Lower leg skin (tissue), 4 donors: ENCODE results near the gene GRIN2A. TPM values are rescaled to one million over a fixed set of nuclear protein-coding genes. Genes with fewer than 3 reads are reported as not detected.

Experiments
- DNase-seq, 2 donors: peaks; one replicate each; pipeline ENCODE4 v3.0.0-alpha.2; 2019; ENCODE audit warnings: low spot score in 2 of 2
- H3K4me3 ChIP-seq: fragments of 200-600 bp; sonication (generic); 2 replicates; pipeline ENCODE4 v1.5.1; 2017; ENCODE audit warnings: mild to moderate bottlenecking, low read depth; ENCODE audit not compliant: poor library complexity, severe bottlenecking
- CTCF ChIP-seq, 3 donors: fragments of 450-650 bp; IDR thresholded peaks; one replicate each; pipeline ENCODE4 v1.5.1; 2016; ENCODE audit warnings: antibody characterized with exemption in 3 of 3, mild to moderate bottlenecking in 3 of 3, moderate library complexity in 2 of 3
- POLR2A ChIP-seq, 2 donors: fragments of 450-650 bp; IDR thresholded peaks; one replicate each; pipeline ENCODE4 v1.6.1; 2016 to 2017; ENCODE audit warnings: antibody characterized with exemption in 2 of 2, mild to moderate bottlenecking in 1 of 2, moderate library complexity in 1 of 2
- WGBS, 2 donors: methylation state at CpG; one replicate each; pipeline ENCODE4 v1.1.5; 2018; 5-methylcytosine and 5-hydroxymethylcytosine counted together
- intact Hi-C: fragments of 100-400 bp; cut with DNase I; formaldehyde crosslinking; loops from one replicate; pipeline ENCODE4 v1.15.0; 2023; ENCODE audit warnings: low total_unique reads
- total RNA-seq, 4 donors: library from RNA; depleted of rRNA; stranded (reverse); fragments of >200 nt; gene quantifications; one replicate each; pipeline ENCODE4 v1.1.0, GENCODE V29; 2016

Gene GRIN2A
- total RNA-seq, 4 donors from 2014 or later: 0.30 to 1.7 (median 0.73) TPM

GRCh38 chr16:9738690-9739089, 443.5 kb downstream of the GRIN2A start:
- intact Hi-C loops: no loop called here
- DNase-seq: no peak
- 78 to 91% methylated on average over 6 of the region's 6 CpGs for WGBS, 2 donors

GRCh38 chr16:9736547-9736946, 445.7 kb downstream of the GRIN2A start:
- WGBS, 2 donors: 63 to 70% methylated on average over 5 of the region's 5 CpGs
- H3K4me3 ChIP-seq: no peak overlapping the region
- no peak for DNase-seq
- TF ChIP-seq CTCF (IDR thresholded peaks at IDR 0.05) (no peak), POLR2A (IDR thresholded peaks at IDR 0.05) (no peak)
- intact Hi-C loops: no loop called here

More at GRCh38 chr16:9738690-9739089, 443.5 kb downstream of the GRIN2A start:
- TF ChIP-seq CTCF (IDR thresholded peaks at IDR 0.05): no peak
- TF ChIP-seq POLR2A (IDR thresholded peaks at IDR 0.05): no peak
- no peak overlapping the region for H3K4me3 ChIP-seq

- no peak overlapping the region for H3K4me3 ChIP-seq
- no peak for DNase-seq
- TF ChIP-seq CTCF (IDR thresholded peaks at IDR 0.05) (no peak), POLR2A (IDR thresholded peaks at IDR 0.05) (no peak)
- intact Hi-C loops: no loop called here
Observed at GRCh38 chr16:9723136-9723535, 459.1 kb downstream of the GRIN2A start.

GRCh38 chr16:9713907-9714306, 468.3 kb downstream of the GRIN2A start:
- no peak overlapping the region for H3K4me3 ChIP-seq
- TF ChIP-seq CTCF (IDR thresholded peaks at IDR 0.05) (no peak), POLR2A (IDR thresholded peaks at IDR 0.05) (no peak)
- WGBS, 2 donors: 72 to 75% methylated on average over 6 of the region's 6 CpGs
- intact Hi-C loops: no loop called here
- no peak for DNase-seq

GRCh38 chr16:9713156-9713555, 469.1 kb downstream of the GRIN2A start:
- TF ChIP-seq POLR2A (IDR thresholded peaks at IDR 0.05) (no peak), CTCF (IDR thresholded peaks at IDR 0.05) (no peak)
- no peak overlapping the region for H3K4me3 ChIP-seq
- 33 to 41% methylated on average over 1 of the region's 1 CpG for WGBS, 2 donors
- intact Hi-C loops: no loop called here
- no peak for DNase-seq

- TF ChIP-seq POLR2A (IDR thresholded peaks at IDR 0.05) (no peak), CTCF (IDR thresholded peaks at IDR 0.05) (no peak)
- whole genome bisulfite sequencing, 2 donors: 59 to 66% methylated on average over 5 of the region's 5 CpGs
- intact Hi-C loops: no loop called here
- no peak overlapping the region for H3K4me3 ChIP-seq
- no peak for DNase-seq
Observed at GRCh38 chr16:9708972-9709620, 473.1 kb downstream of the GRIN2A start.
